WTC11 (cell line): ENCODE results near the gene HMGXB3. TPM values are rescaled to one million over a fixed set of nuclear protein-coding genes. Genes with fewer than 3 reads are reported as not detected.

Experiments
- ATAC-seq: fragments of 200-7000 bp; cut with Tn5 transposase; 2 replicates; pipeline ENCODE4 v1.10.0; 2021; ENCODE audit warnings: mild to moderate bottlenecking, moderate library complexity
- CTCF ChIA-PET: fragments of 300-600 bp; sonication (Branson Sonifier 250); formaldehyde crosslinking; loops from one replicate; lab custom pipeline; 2021; ENCODE audit warnings: antibody characterized with exemption; lab: Charles Lee
- POLR2A ChIA-PET: fragments of 350-600 bp; sonication (Branson Sonifier 250); formaldehyde crosslinking; loops from one replicate; lab custom pipeline; 2021; ENCODE audit warnings: antibody characterized with exemption; lab: Charles Lee
- DNase-seq: peaks from one replicate; pipeline ENCODE4 v3.0.0; 2021; ENCODE audit warnings: low spot score
- H3K27ac Mint-ChIP-seq: 2 replicates; pipeline ENCODE4 v1.8.0; 2021; ENCODE audit warnings: mixed read lengths
- H3K27me3 Mint-ChIP-seq: 2 replicates; pipeline ENCODE4 v1.8.0; 2021; ENCODE audit warnings: low read depth, mild to moderate bottlenecking, moderate library complexity, mixed read lengths
- H3K36me3 Mint-ChIP-seq: 2 replicates; pipeline ENCODE4 v1.8.0; 2021; ENCODE audit warnings: mixed read lengths
- H3K4me1 Mint-ChIP-seq: 2 replicates; pipeline ENCODE4 v1.8.0; 2022; ENCODE audit warnings: mixed read lengths
- H3K4me3 Mint-ChIP-seq: 2 replicates; pipeline ENCODE4 v1.8.0; 2021; ENCODE audit warnings: mild to moderate bottlenecking, moderate library complexity, mixed read lengths
- H3K9me3 Mint-ChIP-seq: 2 replicates; pipeline ENCODE4 v1.8.0; 2021; ENCODE audit warnings: mixed read lengths
- AR ChIP-seq: fragments of 250-450 bp; sonication (Bioruptor Pico); IDR thresholded peaks from 2 replicates; pipeline ENCODE4 v1.9.0; 2021; ENCODE audit warnings: mild to moderate bottlenecking
- E2F4 ChIP-seq: sonication (generic); formaldehyde crosslinking; IDR thresholded peaks from 2 replicates; pipeline ENCODE4 v1.8.1; 2022; ENCODE audit warnings: low read depth, mild to moderate bottlenecking, moderate library complexity, missing genetic modification reagents, borderline replicate concordance
- ERG ChIP-seq: fragments of 250-450 bp; sonication (Bioruptor Pico); IDR thresholded peaks from 2 replicates; pipeline ENCODE4 v1.8.0; 2021; ENCODE audit warnings: mild to moderate bottlenecking
- GABPB1 ChIP-seq: sonication (generic); formaldehyde crosslinking; IDR thresholded peaks from 2 replicates; pipeline ENCODE4 v1.8.1; 2023; ENCODE audit warnings: mild to moderate bottlenecking, missing genetic modification reagents
- HMGXB4 ChIP-seq: sonication (generic); formaldehyde crosslinking; IDR thresholded peaks from 2 replicates; pipeline ENCODE4 v1.8.1; 2023; ENCODE audit warnings: mild to moderate bottlenecking, moderate library complexity, missing genetic modification reagents
- IRF2 ChIP-seq: sonication (generic); formaldehyde crosslinking; IDR thresholded peaks from 2 replicates; pipeline ENCODE4 v1.8.0; 2022; ENCODE audit warnings: low read depth, missing genetic modification reagents, borderline replicate concordance
- PRRX2 ChIP-seq: fragments of 250-450 bp; sonication (Bioruptor Pico); IDR thresholded peaks from 2 replicates; pipeline ENCODE4 v1.8.0; 2021; ENCODE audit warnings: mild to moderate bottlenecking
- SOX15 ChIP-seq: fragments of 250-450 bp; sonication (Bioruptor Pico); IDR thresholded peaks from 2 replicates; pipeline ENCODE4 v1.9.0; 2021; ENCODE audit warnings: mild to moderate bottlenecking
- STAT6 ChIP-seq: sonication (generic); formaldehyde crosslinking; conservative IDR thresholded peaks from 2 replicates; pipeline ENCODE4 v1.8.1; 2023; ENCODE audit warnings: mild to moderate bottlenecking, low read depth, missing genetic modification reagents, moderate library complexity
- ZNF138 ChIP-seq: sonication (generic); formaldehyde crosslinking; conservative IDR thresholded peaks from 2 replicates; pipeline ENCODE4 v1.8.1; 2022; ENCODE audit warnings: mild to moderate bottlenecking, moderate library complexity, missing genetic modification reagents
- ZNF219 ChIP-seq: sonication (generic); formaldehyde crosslinking; IDR thresholded peaks from 2 replicates; pipeline ENCODE4 v1.8.0; 2023; ENCODE audit warnings: missing genetic modification reagents, mild to moderate bottlenecking, borderline replicate concordance
- ZNF281 ChIP-seq: sonication (generic); formaldehyde crosslinking; IDR thresholded peaks from 2 replicates; pipeline ENCODE4 v1.8.0; 2023; ENCODE audit warnings: mild to moderate bottlenecking, missing genetic modification reagents
- ZNF512 ChIP-seq: sonication (generic); formaldehyde crosslinking; IDR thresholded peaks from 2 replicates; pipeline ENCODE4 v1.8.1; 2022; ENCODE audit warnings: missing genetic modification reagents, borderline replicate concordance
- ZNF532 ChIP-seq: fragments of 250-450 bp; sonication (Bioruptor Pico); IDR thresholded peaks from 2 replicates; pipeline ENCODE4 v1.9.0; 2021; ENCODE audit warnings: mild to moderate bottlenecking, borderline replicate concordance
- total RNA-seq: library from RNA; stranded (reverse); gene quantifications from 3 replicates; pipeline ENCODE4 v1.2.3, GENCODE V29; 2021

Gene HMGXB3
- total RNA-seq, 1 experiment from 2014 or later, result 31.6 TPM

GRCh38 chr5:150097152-150097551 lies 96.6 kb downstream of the HMGXB3 start (continued):
- TF ChIP-seq ZNF532 (CRISPR knock-in tag), result no peak
- no peak for TF ChIP-seq ZNF512

GRCh38 chr5:150101023-150101422 lies 100.5 kb downstream of the HMGXB3 start:
- Mint-ChIP-seq H3K4me1 (no peaks in the 10 kb centered on the region), H3K27ac (no peak overlapping the region), H3K4me3 (no peak overlapping the region), H3K9me3 (peaks cover 4% of the 10 kb centered on the region), H3K27me3 (peaks cover 2% of the 10 kb centered on the region; the same call in 1 of the 2 replicates), H3K36me3 (no peaks in the 10 kb centered on the region)
- ATAC-seq (peak; percentile 81), DNase-seq (no peak)
- CTCF ChIA-PET, result interaction anchor here (0.9 to 1.1 kb wide), 2 partner anchors 11 to 22 kb away, joined by 3 read pairs; no protein-coding TSS in a partner anchor
- POLR2A ChIA-PET, result no interaction called here
- TF ChIP-seq SOX15 (CRISPR knock-in tag) (no peak), HMGXB4 (no peak), IRF2 (no peak), PRRX2 (CRISPR knock-in tag) (no peak), AR (CRISPR knock-in tag) (no peak), STAT6 (CRISPR knock-in tag) (no peak), ZNF281 (CRISPR knock-in tag) (no peak), ZNF219 (CRISPR knock-in tag) (no peak), GABPB1 (CRISPR knock-in tag) (no peak), ZNF138 (CRISPR knock-in tag) (no peak), ERG (CRISPR knock-in tag) (no peak), E2F4 (CRISPR knock-in tag) (no peak)
